Gastrocnemius medialis (tissue), 4 donors: ENCODE results near the gene GRID2. TPM values are rescaled to one million over a fixed set of nuclear protein-coding genes. Genes with fewer than 3 reads are reported as not detected.
"Not testable (repeated sequence)": the region's sequence is repeated elsewhere in the genome, so short reads cannot be mapped to it uniquely, and the experiment has no call there.

Experiments
- ATAC-seq, 2 donors: fragments of 150-250 bp; one replicate each; pipeline ENCODE4 v1.9.1; 2016
- DNase-seq, 2 donors: peaks; one replicate each; pipeline ENCODE4 v3.0.0-alpha.2; 2019
- H3K27ac ChIP-seq, 4 donors: fragments of 200-600 bp; sonication (generic); 1 replicate in 1 of 4; 2 replicates in 3 of 4; pipeline ENCODE4 v1.5.1; 2016 to 2018; ENCODE audit warnings: mild to moderate bottlenecking in 2 of 4, moderate library complexity in 1 of 4
- H3K27me3 ChIP-seq, 3 donors: fragments of 200-600 bp; sonication (generic) in 2 of 3; 1 replicate in 1 of 3; 2 replicates in 2 of 3; pipeline versions ENCODE4 v1.5.1 to v1.6.0; 2016 to 2019; ENCODE audit warnings: mild to moderate bottlenecking in 1 of 3, moderate library complexity in 1 of 3
- H3K36me3 ChIP-seq, 2 donors: fragments of 200-600 bp; sonication (generic) in 1 of 2; one replicate each; pipeline ENCODE4 v1.5.1; 2017 to 2018
- H3K4me1 ChIP-seq, 2 donors: fragments of 200-600 bp; sonication (generic) in 1 of 2; one replicate each; pipeline ENCODE4 v1.5.1; 2016 to 2017; ENCODE audit warnings: mild to moderate bottlenecking in 2 of 2
- H3K4me3 ChIP-seq, 4 donors: fragments of 200-600 bp; sonication (generic) in 3 of 4; 1 replicate in 1 of 4; 2 replicates in 3 of 4; pipeline ENCODE4 v1.5.1; 2016 to 2019; ENCODE audit warnings: mild to moderate bottlenecking in 2 of 4
- H3K9me3 ChIP-seq, 3 donors: fragments of 200-600 bp; sonication (generic) in 2 of 3; 1 replicate in 1 of 3; 2 replicates in 2 of 3; pipeline ENCODE4 v1.5.1; 2016 to 2019
- CTCF ChIP-seq, 5 experiments: fragments of 450-650 bp in 3 of 5; fragments of 200-600 bp in 2 of 5; sonication (generic) in 2 of 5; IDR thresholded peaks in 4 of 5; conservative IDR thresholded peaks in 1 of 5; 1 replicate in 4 of 5; 2 replicates in 1 of 5; pipeline ENCODE4 v1.5.1; 2016 to 2019; ENCODE audit warnings: antibody characterized with exemption in 5 of 5, mild to moderate bottlenecking in 3 of 5, moderate library complexity in 3 of 5
- POLR2A ChIP-seq, 2 donors: fragments of 450-650 bp; IDR thresholded peaks; one replicate each; pipeline ENCODE4 v1.6.1; 2017; ENCODE audit warnings: antibody characterized with exemption in 2 of 2, mild to moderate bottlenecking in 2 of 2, moderate library complexity in 2 of 2
- in situ Hi-C, 4 donors: fragments of 200-750 bp; cut with MboI; loops; one replicate each; pipeline versions ENCODE4 v1.15.0 to v1.8.0; 2017; ENCODE audit warnings: low sequenced_read_pairs in 4 of 4
- intact Hi-C: fragments of 100-400 bp; cut with DNase I; formaldehyde crosslinking; loops from one replicate; pipeline ENCODE4 v1.15.1; 2023; ENCODE audit warnings: low total_unique reads
- total RNA-seq, 4 donors: library from RNA; depleted of rRNA; stranded (reverse); fragments of >200 nt; gene quantifications; one replicate each; pipeline versions ENCODE4 v1.1.0 to v1.2.3, GENCODE V29; 2016

GRID2 gene
- total RNA-seq, 4 donors from 2014 or later: not detected

GRCh38 chr4:92433272-92433758, 129.5 kb downstream of the GRID2 start:
- TF ChIP-seq POLR2A (IDR thresholded peaks at IDR 0.05): no peak
- TF ChIP-seq CTCF (IDR thresholded peaks at IDR 0.05 in 4 of 5, conservative IDR thresholded peaks at IDR 0.05 in 1 of 5): no peak

GRCh38 chr4:92438722-92439121, 135.0 kb downstream of the GRID2 start:
- intact Hi-C loops, DNase-seq, H3K9me3 ChIP-seq: not testable (repeated sequence)

More at GRCh38 chr4:92433272-92433758, 129.5 kb downstream of the GRID2 start:
- H3K9me3 ChIP-seq: no peaks in the 10 kb centered on the region
- H3K4me1 ChIP-seq: no peaks in the 10 kb centered on the region
- H3K27ac ChIP-seq: no peak overlapping the region
- no peak overlapping the region for H3K4me3 ChIP-seq
- ATAC-seq (no peak), DNase-seq (no peak)
- no peaks in the 10 kb centered on the region for H3K27me3 ChIP-seq
- in situ Hi-C loops (no loop called here), intact Hi-C loops (no loop called here)
- H3K36me3 ChIP-seq: no peaks in the 10 kb centered on the region

GRCh38 chr4:92442131-92442530, 138.4 kb downstream of the GRID2 start:
- intact Hi-C loops, in situ Hi-C loops, H3K27me3 ChIP-seq, H3K36me3 ChIP-seq, H3K4me1 ChIP-seq, H3K27ac ChIP-seq, DNase-seq, ATAC-seq, H3K4me3 ChIP-seq, H3K9me3 ChIP-seq: not testable (repeated sequence)

More at GRCh38 chr4:92438722-92439121, 135.0 kb downstream of the GRID2 start:
- in situ Hi-C loops, ATAC-seq, H3K27ac ChIP-seq, H3K36me3 ChIP-seq, H3K4me1 ChIP-seq, H3K4me3 ChIP-seq, H3K27me3 ChIP-seq: not testable (repeated sequence)

- H3K27me3 ChIP-seq, H3K4me1 ChIP-seq, H3K36me3 ChIP-seq, in situ Hi-C loops, H3K4me3 ChIP-seq, intact Hi-C loops, DNase-seq, ATAC-seq, H3K27ac ChIP-seq, H3K9me3 ChIP-seq: not testable (repeated sequence)
Measured at GRCh38 chr4:92444143-92444843, 140.5 kb downstream of the GRID2 start.

- no peak for DNase-seq
- no peak for ATAC-seq
- TF ChIP-seq POLR2A (IDR thresholded peaks at IDR 0.05) (no peak), CTCF (IDR thresholded peaks at IDR 0.05 in 4 of 5, conservative IDR thresholded peaks at IDR 0.05 in 1 of 5) (no peak)
- Histone ChIP-seq H3K4me1 (no peaks in the 10 kb centered on the region), H3K27me3 (no peaks in the 10 kb centered on the region), H3K27ac (no peak overlapping the region), H3K9me3 (no peaks in the 10 kb centered on the region), H3K4me3 (no peak overlapping the region), H3K36me3 (no peaks in the 10 kb centered on the region)
- intact Hi-C loops (no loop called here), in situ Hi-C loops (no loop called here)
Measured at GRCh38 chr4:92445127-92445526, 141.4 kb downstream of the GRID2 start.

GRCh38 chr4:92447255-92447905, 143.6 kb downstream of the GRID2 start:
- no peak for DNase-seq
- no peaks in the 10 kb centered on the region for H3K27me3 ChIP-seq
- no peaks in the 10 kb centered on the region for H3K9me3 ChIP-seq
- in situ Hi-C loops: no loop called here
- intact Hi-C loops: no loop called here
- ATAC-seq: no peak
- H3K4me1 ChIP-seq: no peaks in the 10 kb centered on the region
- H3K4me3 ChIP-seq: no peak overlapping the region
- no peaks in the 10 kb centered on the region for H3K36me3 ChIP-seq
- H3K27ac ChIP-seq: no peak overlapping the region
- TF ChIP-seq POLR2A (IDR thresholded peaks at IDR 0.05) (no peak), CTCF (IDR thresholded peaks at IDR 0.05 in 4 of 5, conservative IDR thresholded peaks at IDR 0.05 in 1 of 5) (no peak)

- H3K36me3 ChIP-seq, ATAC-seq, H3K4me3 ChIP-seq, intact Hi-C loops, H3K27ac ChIP-seq, in situ Hi-C loops, DNase-seq, H3K4me1 ChIP-seq, H3K9me3 ChIP-seq, H3K27me3 ChIP-seq: not testable (repeated sequence)
Measured at GRCh38 chr4:92448176-92448575, 144.4 kb downstream of the GRID2 start.
